ENCODE data around the gene HTRA3.

HTRA3 gene

DNA sequence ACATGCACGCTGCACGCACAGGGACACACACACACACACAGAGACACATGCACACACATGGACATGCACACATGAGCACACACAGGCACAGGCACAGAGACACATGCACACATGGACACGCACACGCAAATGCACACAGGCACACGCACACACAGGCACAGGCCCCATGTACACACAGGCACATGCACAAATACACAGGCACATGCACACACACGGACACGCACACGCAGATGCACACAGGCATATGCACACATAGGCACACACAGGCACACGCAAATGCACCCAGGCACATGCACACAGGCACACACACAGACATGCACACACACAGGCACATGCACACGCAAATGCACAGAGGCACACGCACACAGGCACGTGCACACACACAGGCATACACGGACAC lies 30.3 kb upstream of the HTRA3 start:
- Histone ChIP-seq H4K8ac (ENCODE audit: low read depth, low read length) (no peak overlapping the region), H3K9ac (ENCODE audit: low read length) (no peak overlapping the region), H3K27ac (ENCODE audit: low read depth, low read length) (no peak overlapping the region), H3K79me2 (ENCODE audit: control insufficient read depth, insufficient read depth, low read length) (no peaks in the 10 kb centered on the region), H3K4ac (ENCODE audit: low read depth, low read length) (no peak overlapping the region), H3K56ac (ENCODE audit: low read length) (no peak overlapping the region), H2BK120ac (ENCODE audit: low read depth, low read length) (no peak overlapping the region), H3K4me1 (ENCODE audit: control insufficient read depth, low read depth, low read length) (peaks cover 4% of the 10 kb centered on the region), H3K4me3 (ENCODE audit: low read length) (no peak overlapping the region), H2BK15ac (replicated peaks; ENCODE audit: low read depth) (no peak overlapping the region), H4K5ac (ENCODE audit: low read length) (no peak overlapping the region), H3K79me1 (ENCODE audit: low read length) (no peaks in the 10 kb centered on the region), H3K4me2 (ENCODE audit: low read length) (no peak overlapping the region), H3K23ac (ENCODE audit: low read length) (no peak overlapping the region), H3K36me3 (ENCODE audit: control insufficient read depth, insufficient read depth, low read length) (no peaks in the 10 kb centered on the region), H3K27me3 (ENCODE audit: insufficient read depth, low read length, poor library complexity) (no peaks in the 10 kb centered on the region), H2BK5ac (ENCODE audit: low read length) (no peak overlapping the region), H3K18ac (ENCODE audit: low read length) (no peak overlapping the region), H2AK5ac (ENCODE audit: low read length) (no peak overlapping the region)
- DNase-seq: no peak
- WGBS (ENCODE audit: extremely low coverage, insufficient coverage, low lambda C conversion rate): no CpG with 5 or more reads among the region's 13 CpGs

GRCh38 chr4:8239661-8240060 lies 29.9 kb upstream of the HTRA3 start:
- H3K56ac ChIP-seq (ENCODE audit: low read length): no peak overlapping the region
- H3K4me1 ChIP-seq (ENCODE audit: control insufficient read depth, low read depth, low read length): peaks cover 4% of the 10 kb centered on the region
- H3K79me1 ChIP-seq (ENCODE audit: low read length): no peaks in the 10 kb centered on the region
- no peak overlapping the region for H3K18ac ChIP-seq (ENCODE audit: low read length)
- no peaks in the 10 kb centered on the region for H3K79me2 ChIP-seq (ENCODE audit: control insufficient read depth, insufficient read depth, low read length)
- no peak overlapping the region for H3K27ac ChIP-seq (ENCODE audit: low read depth, low read length)
- no peak overlapping the region for H2AK5ac ChIP-seq (ENCODE audit: low read length)
- no peak overlapping the region for H3K4ac ChIP-seq (ENCODE audit: low read depth, low read length)
- DNase-seq: no peak
- H4K8ac ChIP-seq (ENCODE audit: low read depth, low read length): no peak overlapping the region
- H3K4me2 ChIP-seq (ENCODE audit: low read length): no peak overlapping the region
- no peaks in the 10 kb centered on the region for H3K36me3 ChIP-seq (ENCODE audit: control insufficient read depth, insufficient read depth, low read length)
- H2BK5ac ChIP-seq (ENCODE audit: low read length): no peak overlapping the region
- no CpG with 5 or more reads among the region's 9 CpGs for WGBS (ENCODE audit: extremely low coverage, insufficient coverage, low lambda C conversion rate)
- H4K5ac ChIP-seq (ENCODE audit: low read length): no peak overlapping the region
- no peak overlapping the region for H3K9ac ChIP-seq (ENCODE audit: low read length)
- no peaks in the 10 kb centered on the region for H3K27me3 ChIP-seq (ENCODE audit: insufficient read depth, low read length, poor library complexity)
- H3K4me3 ChIP-seq (ENCODE audit: low read length): no peak overlapping the region
- H3K23ac ChIP-seq (ENCODE audit: low read length): no peak overlapping the region
- H2BK120ac ChIP-seq (ENCODE audit: low read depth, low read length): no peak overlapping the region
- no peak overlapping the region for H2BK15ac ChIP-seq (replicated peaks; ENCODE audit: low read depth)

DNA sequence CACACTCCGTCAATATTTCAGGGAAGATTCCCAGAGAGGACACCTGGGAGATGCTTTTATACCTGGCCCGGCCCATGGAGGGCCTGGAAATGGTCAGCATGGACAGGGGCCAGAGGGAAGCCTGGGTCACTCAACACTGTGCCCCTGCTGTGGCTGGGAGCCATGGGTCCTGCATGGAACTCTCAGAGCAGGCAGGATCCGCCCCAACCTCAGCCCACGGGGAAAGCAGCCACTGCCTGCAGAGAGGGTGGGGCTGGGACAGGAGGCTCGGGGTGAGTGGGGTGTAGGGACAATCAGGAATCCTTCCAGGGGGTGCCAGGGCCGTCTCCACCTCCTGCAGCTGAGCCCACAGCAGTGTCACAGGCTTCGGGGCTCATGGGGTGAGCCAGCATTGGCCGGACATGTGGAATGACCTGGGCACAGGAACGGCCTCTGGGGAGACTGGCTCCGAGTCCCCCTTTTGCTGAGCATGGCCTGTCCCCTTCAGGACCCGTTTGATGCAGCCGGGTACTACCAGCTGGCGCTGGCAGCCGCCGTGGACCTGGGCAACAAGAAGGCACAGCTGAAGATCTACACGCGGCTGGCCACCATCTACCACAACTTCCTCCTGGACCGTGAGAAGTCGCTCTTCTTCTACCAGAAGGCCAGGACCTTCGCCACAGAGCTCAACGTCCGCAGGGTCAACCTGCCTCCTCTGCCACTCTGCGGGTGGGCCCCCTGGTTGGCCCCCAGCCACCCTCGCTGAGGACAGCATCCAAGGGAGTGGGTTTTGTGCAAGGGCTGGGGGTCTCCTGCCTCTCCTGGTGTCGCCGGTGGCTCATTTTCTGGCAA lies 29.1 kb upstream of the HTRA3 start:
- DNase-seq: no peak
- no peaks in the 10 kb centered on the region for H3K79me2 ChIP-seq (ENCODE audit: control insufficient read depth, insufficient read depth, low read length)
- H3K23ac ChIP-seq (ENCODE audit: low read length): no peak overlapping the region
- H2BK5ac ChIP-seq (ENCODE audit: low read length): no peak overlapping the region
- no peaks in the 10 kb centered on the region for H3K36me3 ChIP-seq (ENCODE audit: control insufficient read depth, insufficient read depth, low read length)
- no peaks in the 10 kb centered on the region for H3K79me1 ChIP-seq (ENCODE audit: low read length)
- H3K4me1 ChIP-seq (ENCODE audit: control insufficient read depth, low read depth, low read length): peaks cover 4% of the 10 kb centered on the region
- H3K27me3 ChIP-seq (ENCODE audit: insufficient read depth, low read length, poor library complexity): no peaks in the 10 kb centered on the region
- no peak overlapping the region for H2BK120ac ChIP-seq (ENCODE audit: low read depth, low read length)
- no peak overlapping the region for H3K4ac ChIP-seq (ENCODE audit: low read depth, low read length)
- no peak overlapping the region for H3K18ac ChIP-seq (ENCODE audit: low read length)
- H3K4me2 ChIP-seq (ENCODE audit: low read length): no peak overlapping the region
- no peak overlapping the region for H2AK5ac ChIP-seq (ENCODE audit: low read length)
- H3K27ac ChIP-seq (ENCODE audit: low read depth, low read length): no peak overlapping the region
- no peak overlapping the region for H3K9ac ChIP-seq (ENCODE audit: low read length)
- H3K56ac ChIP-seq (ENCODE audit: low read length): no peak overlapping the region
- no peak overlapping the region for H3K4me3 ChIP-seq (ENCODE audit: low read length)
- no CpG with 5 or more reads among the region's 26 CpGs for WGBS (ENCODE audit: extremely low coverage, insufficient coverage, low lambda C conversion rate)
- H2BK15ac ChIP-seq (replicated peaks; ENCODE audit: low read depth): no peak overlapping the region
- no peak overlapping the region for H4K8ac ChIP-seq (ENCODE audit: low read depth, low read length)
- H4K5ac ChIP-seq (ENCODE audit: low read length): no peak overlapping the region

GRCh38 chr4:8241211-8241779 lies 28.3 kb upstream of the HTRA3 start:
- no peak overlapping the region for H3K56ac ChIP-seq (ENCODE audit: low read length)
- H3K9ac ChIP-seq (ENCODE audit: low read length): no peak overlapping the region
- H3K18ac ChIP-seq (ENCODE audit: low read length): no peak overlapping the region
- H3K27ac ChIP-seq (ENCODE audit: low read depth, low read length): no peak overlapping the region
- no peak overlapping the region for H3K4ac ChIP-seq (ENCODE audit: low read depth, low read length)
- H3K23ac ChIP-seq (ENCODE audit: low read length): no peak overlapping the region
- no peak overlapping the region for H3K4me2 ChIP-seq (ENCODE audit: low read length)
- no CpG with 5 or more reads among the region's 14 CpGs for WGBS (ENCODE audit: extremely low coverage, insufficient coverage, low lambda C conversion rate)
- no peaks in the 10 kb centered on the region for H3K27me3 ChIP-seq (ENCODE audit: insufficient read depth, low read length, poor library complexity)
- no peak for DNase-seq
- no peak overlapping the region for H3K4me3 ChIP-seq (ENCODE audit: low read length)
- peaks cover 4% of the 10 kb centered on the region for H3K4me1 ChIP-seq (ENCODE audit: control insufficient read depth, low read depth, low read length)
- H3K79me2 ChIP-seq (ENCODE audit: control insufficient read depth, insufficient read depth, low read length): no peaks in the 10 kb centered on the region
- no peak overlapping the region for H4K5ac ChIP-seq (ENCODE audit: low read length)
- no peak overlapping the region for H4K8ac ChIP-seq (ENCODE audit: low read depth, low read length)
- H2BK120ac ChIP-seq (ENCODE audit: low read depth, low read length): no peak overlapping the region
- no peaks in the 10 kb centered on the region for H3K36me3 ChIP-seq (ENCODE audit: control insufficient read depth, insufficient read depth, low read length)
- no peaks in the 10 kb centered on the region for H3K79me1 ChIP-seq (ENCODE audit: low read length)
- H2BK5ac ChIP-seq (ENCODE audit: low read length): no peak overlapping the region
- no peak overlapping the region for H2AK5ac ChIP-seq (ENCODE audit: low read length)
- H2BK15ac ChIP-seq (replicated peaks; ENCODE audit: low read depth): no peak overlapping the region

DNA sequence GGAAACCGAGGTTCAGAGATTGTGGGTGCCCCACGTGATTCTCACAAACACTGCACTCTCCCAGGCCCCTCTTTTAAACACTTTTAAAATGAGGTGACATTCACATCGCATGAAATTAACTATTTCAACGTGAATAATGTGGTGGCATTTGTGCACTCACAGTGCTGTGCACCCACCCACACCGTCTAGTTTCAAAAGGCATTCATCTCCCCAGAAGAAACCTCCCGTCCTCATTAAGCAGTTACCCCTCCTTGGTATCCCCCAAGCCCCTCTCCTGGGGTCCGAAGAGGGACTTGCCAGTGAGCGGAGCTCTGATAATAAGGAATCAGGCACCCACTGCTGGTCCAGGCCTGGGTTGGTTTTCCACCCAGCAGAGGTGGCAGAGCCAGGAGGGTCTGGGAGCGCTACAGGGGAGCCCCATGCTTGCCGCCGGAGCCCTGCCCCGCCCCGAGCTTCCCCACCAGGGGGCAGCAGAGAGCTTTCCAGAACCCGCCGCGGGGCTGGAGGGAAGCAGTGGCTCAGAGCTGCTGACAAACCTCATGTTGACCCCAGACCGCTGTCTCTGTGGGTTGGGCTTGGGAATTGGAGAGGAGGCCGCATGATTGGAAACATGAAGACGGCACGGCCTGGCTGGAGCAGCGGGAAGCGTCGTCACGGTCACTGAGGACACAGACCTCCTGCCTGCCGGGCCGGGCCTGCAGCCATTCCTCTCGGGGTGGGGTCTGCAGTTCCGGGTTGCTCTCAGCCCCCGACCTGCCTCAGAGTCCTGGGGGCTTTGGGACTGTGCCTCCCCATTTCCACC lies 27.5 kb upstream of the HTRA3 start:
- Histone ChIP-seq H4K8ac (ENCODE audit: low read depth, low read length) (peak overlapping the region; percentile 7), H4K5ac (ENCODE audit: low read length) (no peak overlapping the region), H3K79me2 (ENCODE audit: control insufficient read depth, insufficient read depth, low read length) (no peaks in the 10 kb centered on the region), H3K27ac (ENCODE audit: low read depth, low read length) (no peak overlapping the region), H3K27me3 (ENCODE audit: insufficient read depth, low read length, poor library complexity) (no peaks in the 10 kb centered on the region), H2AK5ac (ENCODE audit: low read length) (no peak overlapping the region), H2BK15ac (replicated peaks; ENCODE audit: low read depth) (no peak overlapping the region), H3K56ac (ENCODE audit: low read length) (peak overlapping the region; percentile 34), H3K9ac (ENCODE audit: low read length) (peak overlapping the region; percentile 42), H2BK5ac (ENCODE audit: low read length) (no peak overlapping the region), H3K23ac (ENCODE audit: low read length) (no peak overlapping the region), H2BK120ac (ENCODE audit: low read depth, low read length) (no peak overlapping the region), H3K4me2 (ENCODE audit: low read length) (no peak overlapping the region), H3K18ac (ENCODE audit: low read length) (no peak overlapping the region), H3K36me3 (ENCODE audit: control insufficient read depth, insufficient read depth, low read length) (no peaks in the 10 kb centered on the region), H3K4me1 (ENCODE audit: control insufficient read depth, low read depth, low read length) (peaks cover 4% of the 10 kb centered on the region), H3K79me1 (ENCODE audit: low read length) (no peaks in the 10 kb centered on the region), H3K4ac (ENCODE audit: low read depth, low read length) (no peak overlapping the region), H3K4me3 (ENCODE audit: low read length) (no peak overlapping the region)
- peak; percentile 97 for DNase-seq
- WGBS (ENCODE audit: extremely low coverage, insufficient coverage, low lambda C conversion rate): no CpG with 5 or more reads among the region's 29 CpGs

All from mesendoderm (in vitro differentiated cells).